Osteocyte (in vitro differentiated cells): Measurements from ENCODE around the gene EIF1. TPM values are rescaled to one million over a fixed set of nuclear protein-coding genes. Genes with fewer than 3 reads are reported as not detected.
"Not testable (repeated sequence)": the region's sequence is repeated elsewhere in the genome, so short reads cannot be mapped to it uniquely, and the experiment has no call there.

Experiments
- DNase-seq: peaks from one replicate; pipeline ENCODE4 v3.0.0; 2021; ENCODE audit warnings: mixed read lengths; ENCODE audit not compliant: unreplicated experiment; ENCODE audit errors: extremely low spot score
- H3K27ac Mint-ChIP-seq: one replicate; pipeline ENCODE4 v1.8.0; 2021; ENCODE audit warnings: mild to moderate bottlenecking, mixed read lengths; ENCODE audit not compliant: unreplicated experiment
- H3K27me3 Mint-ChIP-seq: one replicate; pipeline ENCODE4 v1.8.0; 2021; ENCODE audit warnings: mixed read lengths; ENCODE audit not compliant: unreplicated experiment
- H3K36me3 Mint-ChIP-seq: one replicate; pipeline ENCODE4 v1.8.0; 2021; ENCODE audit warnings: mixed read lengths; ENCODE audit not compliant: unreplicated experiment
- H3K4me1 Mint-ChIP-seq: one replicate; pipeline ENCODE4 v1.8.0; 2021; ENCODE audit warnings: mixed read lengths; ENCODE audit not compliant: unreplicated experiment
- H3K4me3 Mint-ChIP-seq: one replicate; pipeline ENCODE4 v1.8.0; 2021; ENCODE audit warnings: mild to moderate bottlenecking, moderate library complexity, mixed read lengths; ENCODE audit not compliant: unreplicated experiment
- H3K9me3 Mint-ChIP-seq: one replicate; pipeline ENCODE4 v1.8.0; 2021; ENCODE audit warnings: mixed read lengths; ENCODE audit not compliant: unreplicated experiment
- total RNA-seq: library from RNA; stranded (reverse); gene quantifications from 2 replicates; pipeline ENCODE4 v1.2.1, GENCODE V29; 2021
- TF ChIP-seq, protein P1 (sequence below): fragments of 200-600 bp; sonication (generic); IDR thresholded peaks from 2 replicates; pipeline ENCODE4 v1.5.0; 2021; ENCODE audit warnings: antibody characterized with exemption, mild to moderate bottlenecking, moderate library complexity

EIF1 gene
- total RNA-seq, 1 donor from 2014 or later = 1,057 TPM

DNA sequence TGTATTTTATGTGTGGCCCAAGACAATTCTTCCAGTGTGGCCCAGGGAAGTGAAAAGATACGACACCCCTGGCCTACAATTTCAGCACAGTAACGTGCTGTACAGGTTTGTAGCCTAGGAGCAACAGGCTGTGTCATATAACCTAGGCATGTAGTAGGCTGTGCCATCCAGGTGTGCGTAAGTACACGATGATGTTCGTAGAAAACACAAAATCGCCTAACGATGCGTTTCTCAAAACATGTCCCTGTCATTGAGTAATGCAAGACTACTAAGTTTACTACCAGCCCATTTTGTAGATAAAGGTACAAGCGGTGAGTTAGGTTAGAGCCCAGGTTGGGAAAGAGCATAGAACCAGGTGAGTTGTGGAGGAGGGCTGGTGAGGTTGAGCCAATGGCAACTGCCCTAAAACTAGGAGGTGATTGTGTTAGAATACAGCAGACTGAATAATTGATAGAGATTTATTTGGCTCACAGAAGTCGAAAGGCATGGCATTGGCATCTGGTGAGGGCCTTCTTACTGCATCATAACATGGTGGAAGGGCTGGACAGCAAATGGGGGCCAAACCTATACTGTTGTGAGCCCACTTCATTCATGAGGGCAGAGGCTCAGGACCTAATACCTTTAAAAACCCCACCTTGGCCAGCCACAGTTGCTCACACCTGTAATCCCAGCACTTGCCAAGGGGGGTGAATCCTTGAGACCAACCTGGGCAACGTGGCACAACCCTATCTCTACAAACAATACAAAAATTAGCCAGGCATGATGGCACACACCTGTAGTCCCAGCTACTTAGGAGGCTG, 4.2 kb downstream of the EIF1 start:
- no peak overlapping the region for H3K4me3 Mint-ChIP-seq

DNA sequence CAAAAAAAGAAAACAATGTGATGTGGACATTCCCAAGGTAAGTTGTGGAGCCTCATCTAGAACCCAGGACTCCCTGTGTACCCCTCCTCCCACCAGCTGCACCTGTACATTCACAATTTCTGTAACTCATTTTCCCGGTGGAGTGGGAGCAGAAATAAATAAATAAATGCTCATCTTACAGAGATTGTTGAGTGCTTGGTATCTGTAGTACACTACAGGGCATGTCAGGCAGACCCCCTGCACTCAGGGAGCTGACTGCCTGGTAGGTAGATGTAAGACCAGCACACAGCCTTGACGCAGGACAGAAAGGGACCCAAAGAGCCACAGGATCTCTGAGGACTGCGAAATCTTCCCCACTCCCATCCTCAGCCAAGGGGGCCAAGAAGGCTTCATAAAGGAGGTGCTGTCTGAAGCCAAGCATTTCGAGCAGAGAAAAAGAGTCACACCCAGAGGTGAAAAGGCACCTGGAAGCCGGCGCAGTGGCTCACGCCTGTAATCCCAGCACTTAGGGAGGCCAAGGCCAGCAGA, 6.5 kb downstream of the EIF1 start:
- peaks cover 34% of the 10 kb centered on the region for H3K36me3 Mint-ChIP-seq
- H3K9me3 Mint-ChIP-seq = no peaks in the 10 kb centered on the region
- no peak for DNase-seq
- TF ChIP-seq, protein P1, sequence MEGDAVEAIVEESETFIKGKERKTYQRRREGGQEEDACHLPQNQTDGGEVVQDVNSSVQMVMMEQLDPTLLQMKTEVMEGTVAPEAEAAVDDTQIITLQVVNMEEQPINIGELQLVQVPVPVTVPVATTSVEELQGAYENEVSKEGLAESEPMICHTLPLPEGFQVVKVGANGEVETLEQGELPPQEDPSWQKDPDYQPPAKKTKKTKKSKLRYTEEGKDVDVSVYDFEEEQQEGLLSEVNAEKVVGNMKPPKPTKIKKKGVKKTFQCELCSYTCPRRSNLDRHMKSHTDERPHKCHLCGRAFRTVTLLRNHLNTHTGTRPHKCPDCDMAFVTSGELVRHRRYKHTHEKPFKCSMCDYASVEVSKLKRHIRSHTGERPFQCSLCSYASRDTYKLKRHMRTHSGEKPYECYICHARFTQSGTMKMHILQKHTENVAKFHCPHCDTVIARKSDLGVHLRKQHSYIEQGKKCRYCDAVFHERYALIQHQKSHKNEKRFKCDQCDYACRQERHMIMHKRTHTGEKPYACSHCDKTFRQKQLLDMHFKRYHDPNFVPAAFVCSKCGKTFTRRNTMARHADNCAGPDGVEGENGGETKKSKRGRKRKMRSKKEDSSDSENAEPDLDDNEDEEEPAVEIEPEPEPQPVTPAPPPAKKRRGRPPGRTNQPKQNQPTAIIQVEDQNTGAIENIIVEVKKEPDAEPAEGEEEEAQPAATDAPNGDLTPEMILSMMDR = no peak
- H3K4me1 Mint-ChIP-seq = peaks cover 17% of the 10 kb centered on the region
- H3K4me3 Mint-ChIP-seq = no peak overlapping the region
- H3K27me3 Mint-ChIP-seq = no peaks in the 10 kb centered on the region
- peak overlapping the region; percentile 51 for H3K27ac Mint-ChIP-seq

More for the DNA sequence above, 4.2 kb downstream of the EIF1 start:
- Mint-ChIP-seq H3K9me3 (no peaks in the 10 kb centered on the region), H3K36me3 (peaks cover 42% of the 10 kb centered on the region), H3K4me1 (peaks cover 22% of the 10 kb centered on the region), H3K27ac (peak overlapping the region; percentile 50), H3K27me3 (no peaks in the 10 kb centered on the region)
- DNase-seq = no peak
- TF ChIP-seq, protein P1 = no peak

DNA sequence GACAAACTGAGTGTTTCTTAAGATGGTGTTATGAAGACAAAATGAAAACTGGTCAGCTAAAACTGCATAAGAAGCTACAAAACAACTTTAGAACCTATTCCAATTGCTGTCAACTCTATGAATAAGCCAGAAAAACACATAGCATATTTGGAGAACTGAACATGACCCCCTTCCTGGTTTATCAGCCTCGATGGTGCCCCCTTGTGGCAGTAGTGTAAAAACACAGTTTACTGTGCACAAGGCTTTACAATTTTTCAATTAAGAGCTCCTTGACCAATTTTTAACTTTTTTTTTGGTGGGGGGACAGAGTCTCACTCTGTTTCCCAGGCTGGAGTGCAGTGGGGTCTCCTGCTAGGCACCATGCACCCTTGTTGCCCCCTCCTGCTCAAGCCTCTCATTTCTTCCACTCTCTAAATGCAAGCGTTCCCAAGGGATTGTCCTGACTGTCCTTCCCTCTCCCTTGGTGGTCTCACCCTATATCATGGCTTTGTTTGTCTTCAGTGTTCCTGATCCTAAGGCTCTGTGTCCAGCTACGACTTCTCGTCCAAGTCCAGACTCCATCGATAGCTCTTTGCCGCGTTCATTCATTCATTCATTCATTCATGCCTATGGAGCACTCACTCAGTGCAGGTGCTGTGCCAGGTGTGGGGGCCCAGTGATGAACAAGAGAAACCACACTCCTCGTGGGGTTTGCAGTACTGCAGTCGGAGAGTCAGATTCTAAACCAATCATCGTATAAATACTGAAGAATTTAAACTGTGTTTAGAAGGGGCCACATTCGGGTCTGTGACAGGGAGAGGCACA, 7.5 kb downstream of the EIF1 start:
- no peak overlapping the region for H3K4me3 Mint-ChIP-seq
- H3K27ac Mint-ChIP-seq = no peak overlapping the region
- no peaks in the 10 kb centered on the region for H3K27me3 Mint-ChIP-seq
- peaks cover 24% of the 10 kb centered on the region for H3K36me3 Mint-ChIP-seq
- peak; percentile 88 for DNase-seq
- no peaks in the 10 kb centered on the region for H3K9me3 Mint-ChIP-seq
- peaks cover 7% of the 10 kb centered on the region for H3K4me1 Mint-ChIP-seq
- TF ChIP-seq, protein P1 = peak; percentile 83

DNA sequence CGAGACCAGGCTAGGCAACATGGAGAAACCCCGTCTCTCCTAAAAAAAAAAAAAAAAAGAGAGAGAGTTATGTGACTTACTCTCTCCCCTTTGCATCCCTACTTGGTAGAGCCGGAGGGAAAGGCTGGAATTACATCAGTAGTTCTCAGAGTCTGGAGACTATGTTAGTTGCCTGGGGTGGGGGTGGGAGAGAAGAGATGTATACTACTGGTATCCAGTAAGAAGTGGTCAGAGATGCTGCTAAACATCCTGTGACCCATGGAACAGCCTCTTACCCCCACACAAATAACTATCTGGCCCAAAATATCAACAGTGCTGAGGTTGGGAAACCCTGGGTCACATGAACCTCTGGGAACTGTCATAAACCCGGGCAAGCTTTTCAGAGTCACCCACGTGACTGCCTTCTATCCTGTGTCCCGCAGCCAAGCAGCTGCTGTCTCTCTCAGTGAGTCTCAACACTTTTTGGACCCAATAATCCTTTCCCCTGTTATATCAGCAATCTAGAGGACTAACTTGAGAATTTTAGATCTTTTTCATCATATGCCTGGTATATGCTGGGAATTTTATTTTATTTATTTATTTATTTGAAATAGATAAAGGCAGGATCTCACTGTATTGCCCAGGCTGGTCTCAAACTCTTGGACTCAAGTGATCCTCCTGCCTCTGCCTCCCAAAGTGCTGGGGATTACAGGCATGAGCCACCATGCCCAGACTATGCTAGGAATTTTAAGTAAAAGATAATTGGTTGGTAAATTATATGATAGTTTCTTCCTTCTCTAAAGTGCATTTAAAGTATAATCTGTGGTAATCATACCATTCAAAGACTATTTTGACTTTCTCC, 8.7 kb downstream of the EIF1 start:
- Mint-ChIP-seq H3K36me3 (peaks cover 13% of the 10 kb centered on the region), H3K4me1 (peaks cover 4% of the 10 kb centered on the region), H3K4me3 (no peak overlapping the region), H3K27me3 (peaks cover 3% of the 10 kb centered on the region), H3K27ac (no peak overlapping the region), H3K9me3 (no peaks in the 10 kb centered on the region)
- TF ChIP-seq, protein P1 = no peak
- no peak for DNase-seq

DNA sequence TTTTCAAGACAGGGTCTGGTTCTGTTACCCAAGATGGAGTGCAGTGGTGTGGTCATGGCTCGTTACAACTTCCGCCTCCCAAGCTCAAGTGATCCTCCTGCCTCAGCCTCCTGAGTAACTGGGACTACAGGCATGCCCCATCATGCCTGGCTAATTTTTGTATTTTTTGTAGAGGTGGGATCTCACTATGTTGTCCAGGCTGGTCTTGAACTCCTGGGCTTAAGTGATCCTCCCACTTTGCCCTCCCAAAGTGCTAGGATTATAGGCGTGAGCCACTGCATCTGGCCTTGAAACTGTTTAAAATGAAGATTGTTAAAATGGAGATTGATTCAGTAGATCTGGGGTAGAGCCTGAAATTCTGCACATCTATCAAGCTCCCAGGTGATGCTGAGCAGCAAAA, 12.2 kb downstream of the EIF1 start:
- H3K36me3 Mint-ChIP-seq, H3K27me3 Mint-ChIP-seq, H3K27ac Mint-ChIP-seq, H3K4me3 Mint-ChIP-seq, DNase-seq, H3K9me3 Mint-ChIP-seq: not testable (repeated sequence)
- H3K4me1 Mint-ChIP-seq = peaks cover 11% of the 10 kb centered on the region
